MCF 10A (cell line): ENCODE results near the gene SESN1. TPM values are rescaled to one million over a fixed set of nuclear protein-coding genes. Genes with fewer than 3 reads are reported as not detected.

Experiments used
- BruUV-seq: library from RNA; stranded (reverse); fragments of 400-500 nt; replicated peaks from 2 replicates; lab custom pipeline; 2021; lab: Mats Ljungman, UMichigan
- CTCF ChIA-PET: fragments of 300-600 bp; sonication (Branson Sonifier 250); formaldehyde crosslinking; extraction: SDS; loops from one replicate; lab custom pipeline; 2021; ENCODE audit warnings: antibody characterized with exemption, inconsistent platforms; lab: Yijun Ruan, JAX
- POLR2A ChIA-PET: fragments of 300-600, 350-650 bp; sonication (Branson Sonifier 250); formaldehyde crosslinking; extraction: SDS; loops from one replicate; lab custom pipeline; 2020; ENCODE audit warnings: antibody characterized with exemption, inconsistent platforms; lab: Yijun Ruan, JAX
- DNase-seq: peaks from one replicate; pipeline ENCODE4 v3.0.0-alpha.2; 2018; ENCODE audit not compliant: unreplicated experiment
- H3K27ac Mint-ChIP-seq: one replicate; pipeline ENCODE4 v1.8.0; 2022; ENCODE audit warnings: mild to moderate bottlenecking, low read depth, mixed read lengths; ENCODE audit not compliant: unreplicated experiment
- H3K27me3 Mint-ChIP-seq: one replicate; pipeline ENCODE4 v1.8.0; 2022; ENCODE audit warnings: mixed read lengths; ENCODE audit not compliant: insufficient read depth, unreplicated experiment
- H3K36me3 Mint-ChIP-seq: one replicate; pipeline ENCODE4 v1.8.0; 2022; ENCODE audit warnings: mild to moderate bottlenecking, moderate library complexity, mixed read lengths; ENCODE audit not compliant: insufficient read depth, unreplicated experiment
- H3K4me1 Mint-ChIP-seq: one replicate; pipeline ENCODE4 v1.8.0; 2022; ENCODE audit warnings: mixed read lengths; ENCODE audit not compliant: insufficient read depth, unreplicated experiment
- H3K4me3 Mint-ChIP-seq: one replicate; pipeline ENCODE4 v1.8.0; 2022; ENCODE audit warnings: mild to moderate bottlenecking, moderate library complexity, mixed read lengths; ENCODE audit not compliant: unreplicated experiment
- H3K9me3 Mint-ChIP-seq: one replicate; pipeline ENCODE4 v1.8.0; 2022; ENCODE audit warnings: mixed read lengths; ENCODE audit not compliant: unreplicated experiment
- CTCF ChIP-seq: fragments of 200-600 bp; IDR thresholded peaks from one replicate; pipeline ENCODE4 v1.8.0; 2022; ENCODE audit warnings: antibody characterized with exemption, mild to moderate bottlenecking; ENCODE audit not compliant: unreplicated experiment
- intact Hi-C: fragments of 100-400 bp; cut with micrococcal nuclease; formaldehyde crosslinking; loops from 2 replicates; pipeline ENCODE4 v1.14.1; 2022
- total RNA-seq: library from RNA; stranded (reverse); gene quantifications from 2 replicates; pipeline ENCODE4 v1.2.3, GENCODE V29; 2022

The SESN1 gene
- total RNA-seq, 1 experiment from 2014 or later: 23.0 TPM

- H3K9me3 Mint-ChIP-seq: no peaks in the 10 kb centered on the region
- ChIA-PET CTCF (interaction anchor here (0.6 to 1.4 kb wide), 2 partner anchors 13 to 1439 kb away, joined by 3 read pairs; no protein-coding TSS in a partner anchor), POLR2A (interaction anchor here (0.6 to 4.2 kb wide), 5 partner anchors 14 to 444 kb away, joined by 3 to 34 read pairs (median 3); no protein-coding TSS in a partner anchor)
- peaks cover 6% of the 10 kb centered on the region for H3K4me1 Mint-ChIP-seq
- TF ChIP-seq CTCF: no peak
- no TSS peak for BruUV-seq
- peaks cover 11% of the 10 kb centered on the region for H3K27me3 Mint-ChIP-seq
- H3K27ac Mint-ChIP-seq: no peak overlapping the region
- no peak for DNase-seq
- intact Hi-C loops: no loop called here
- no peak overlapping the region for H3K4me3 Mint-ChIP-seq
- no peaks in the 10 kb centered on the region for H3K36me3 Mint-ChIP-seq
These were observed 57.9 kb downstream of the SESN1 start for GRCh38 chr6:109036574-109037294.

GRCh38 chr6:109034526-109034925 lies 60.1 kb downstream of the SESN1 start:
- ChIA-PET POLR2A (interaction anchor here (1.5 to 4.2 kb wide), 2 partner anchors 16 to 24 kb away, joined by 8 to 34 read pairs; no protein-coding TSS in a partner anchor), CTCF (interaction anchor here (1.2 kb wide), 2 partner anchors 22 to 25 kb away, joined by 4 read pairs; no protein-coding TSS in a partner anchor)
- no peak for TF ChIP-seq CTCF

GRCh38 chr6:109033655-109034054 lies 61.0 kb downstream of the SESN1 start:
- ChIA-PET CTCF (no interaction called here), POLR2A (interaction anchor here (1.0 kb wide), 1 partner anchor 17 kb away, joined by 3 read pairs; no protein-coding TSS in a partner anchor)
- no peak overlapping the region for H3K4me3 Mint-ChIP-seq
- H3K9me3 Mint-ChIP-seq: no peaks in the 10 kb centered on the region
- no TSS peak for BruUV-seq
- no peak overlapping the region for H3K27ac Mint-ChIP-seq
- no peaks in the 10 kb centered on the region for H3K36me3 Mint-ChIP-seq
- peaks cover 6% of the 10 kb centered on the region for H3K27me3 Mint-ChIP-seq
- no peak for DNase-seq
- TF ChIP-seq CTCF: no peak
- intact Hi-C loops: no loop called here
- H3K4me1 Mint-ChIP-seq: peaks cover 2% of the 10 kb centered on the region

More at GRCh38 chr6:109034526-109034925, 60.1 kb downstream of the SESN1 start:
- no TSS peak for BruUV-seq
- intact Hi-C loops: no loop called here
- Mint-ChIP-seq H3K4me1 (peaks cover 6% of the 10 kb centered on the region), H3K36me3 (no peaks in the 10 kb centered on the region), H3K27ac (no peak overlapping the region), H3K4me3 (no peak overlapping the region), H3K27me3 (peaks cover 11% of the 10 kb centered on the region), H3K9me3 (no peaks in the 10 kb centered on the region)
- DNase-seq: no peak

GRCh38 chr6:109031416-109031815 lies 63.2 kb downstream of the SESN1 start:
- intact Hi-C loops: no loop called here
- no peaks in the 10 kb centered on the region for H3K4me1 Mint-ChIP-seq
- H3K4me3 Mint-ChIP-seq: no peak overlapping the region
- TF ChIP-seq CTCF: no peak
- POLR2A ChIA-PET: no interaction called here
- no peak for DNase-seq
- BruUV-seq: no TSS peak
- CTCF ChIA-PET: no interaction called here
- H3K27me3 Mint-ChIP-seq: no peaks in the 10 kb centered on the region
- peaks cover 3% of the 10 kb centered on the region for H3K36me3 Mint-ChIP-seq
- H3K9me3 Mint-ChIP-seq: no peaks in the 10 kb centered on the region
- peak overlapping the region; percentile 9 for H3K27ac Mint-ChIP-seq
